ENCODE results near the gene PPP1R12B. TPM values are rescaled to one million over a fixed set of nuclear protein-coding genes. Genes with fewer than 3 reads are reported as not detected.

Gene PPP1R12B, protein sequence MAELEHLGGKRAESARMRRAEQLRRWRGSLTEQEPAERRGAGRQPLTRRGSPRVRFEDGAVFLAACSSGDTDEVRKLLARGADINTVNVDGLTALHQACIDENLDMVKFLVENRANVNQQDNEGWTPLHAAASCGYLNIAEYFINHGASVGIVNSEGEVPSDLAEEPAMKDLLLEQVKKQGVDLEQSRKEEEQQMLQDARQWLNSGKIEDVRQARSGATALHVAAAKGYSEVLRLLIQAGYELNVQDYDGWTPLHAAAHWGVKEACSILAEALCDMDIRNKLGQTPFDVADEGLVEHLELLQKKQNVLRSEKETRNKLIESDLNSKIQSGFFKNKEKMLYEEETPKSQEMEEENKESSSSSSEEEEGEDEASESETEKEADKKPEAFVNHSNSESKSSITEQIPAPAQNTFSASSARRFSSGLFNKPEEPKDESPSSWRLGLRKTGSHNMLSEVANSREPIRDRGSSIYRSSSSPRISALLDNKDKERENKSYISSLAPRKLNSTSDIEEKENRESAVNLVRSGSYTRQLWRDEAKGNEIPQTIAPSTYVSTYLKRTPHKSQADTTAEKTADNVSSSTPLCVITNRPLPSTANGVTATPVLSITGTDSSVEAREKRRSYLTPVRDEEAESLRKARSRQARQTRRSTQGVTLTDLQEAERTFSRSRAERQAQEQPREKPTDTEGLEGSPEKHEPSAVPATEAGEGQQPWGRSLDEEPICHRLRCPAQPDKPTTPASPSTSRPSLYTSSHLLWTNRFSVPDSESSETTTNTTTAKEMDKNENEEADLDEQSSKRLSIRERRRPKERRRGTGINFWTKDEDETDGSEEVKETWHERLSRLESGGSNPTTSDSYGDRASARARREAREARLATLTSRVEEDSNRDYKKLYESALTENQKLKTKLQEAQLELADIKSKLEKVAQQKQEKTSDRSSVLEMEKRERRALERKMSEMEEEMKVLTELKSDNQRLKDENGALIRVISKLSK
- polyA plus RNA-seq (ENCODE audit: insufficient read length in 4 of 4): 10 to 100 TPM; 15.9 to 27.4 (median 24.2) TPM

DNA sequence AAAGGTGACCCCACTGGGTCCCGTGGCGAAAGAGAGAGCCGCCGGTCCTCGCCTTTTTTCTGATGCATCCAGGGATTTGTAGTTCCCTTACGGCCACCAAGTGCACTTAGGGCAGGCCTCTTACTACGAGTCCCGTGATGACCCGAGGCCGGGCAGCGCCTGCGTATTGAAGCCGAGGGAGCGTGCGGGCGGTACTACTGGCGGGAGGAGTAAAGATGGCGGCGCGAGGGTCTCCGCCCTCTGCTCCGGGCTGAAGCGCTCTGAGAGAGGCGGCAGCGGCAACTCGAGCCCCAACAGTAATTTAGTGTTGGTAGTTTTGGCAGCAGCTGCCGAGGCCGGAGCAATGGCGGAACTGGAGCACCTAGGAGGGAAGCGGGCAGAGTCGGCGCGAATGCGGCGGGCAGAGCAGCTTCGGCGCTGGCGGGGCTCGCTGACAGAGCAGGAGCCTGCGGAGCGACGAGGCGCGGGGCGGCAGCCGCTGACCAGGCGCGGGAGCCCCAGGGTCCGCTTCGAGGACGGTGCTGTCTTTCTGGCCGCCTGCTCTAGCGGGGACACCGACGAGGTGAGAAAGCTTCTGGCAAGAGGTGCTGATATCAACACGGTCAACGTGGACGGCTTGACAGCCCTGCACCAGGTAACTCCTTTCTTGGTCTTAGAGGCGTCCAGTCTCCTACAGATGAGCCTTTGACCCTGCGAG is at the start of gene PPP1R12B:
Gene PPP1R12B (plus strand): TSS at position 191 of the 697 bp plus-strand sequence. CDS start 153 bp downstream, at position 344.
- peak; percentile 92 to 99 (median 95) for DNase-seq (ENCODE audit: low read depth in 4 of 4, low spot score in 2 of 4)

DNA sequence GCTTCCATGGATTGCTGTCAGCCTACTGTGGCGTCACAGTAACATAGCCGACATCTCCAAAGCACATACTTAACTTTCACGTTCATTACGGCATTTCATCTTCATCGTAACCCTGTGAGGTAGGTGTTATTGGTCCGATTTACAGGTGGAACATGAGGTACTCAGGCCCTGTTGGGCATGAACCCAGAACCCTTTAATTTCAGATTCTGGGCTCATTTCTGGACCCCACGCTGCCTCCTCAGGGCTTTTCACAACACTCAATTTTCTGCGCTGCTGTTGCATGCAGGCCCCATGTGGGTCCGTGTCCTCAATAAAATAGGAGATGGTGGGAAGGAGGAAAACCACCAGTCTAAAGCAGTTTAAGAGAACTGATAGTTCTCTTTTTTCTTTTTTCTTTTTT is 46.3 kb upstream of the PPP1R12B start:
- no peak for DNase-seq (ENCODE audit: low read depth in 4 of 4, low spot score in 2 of 4)

DNA sequence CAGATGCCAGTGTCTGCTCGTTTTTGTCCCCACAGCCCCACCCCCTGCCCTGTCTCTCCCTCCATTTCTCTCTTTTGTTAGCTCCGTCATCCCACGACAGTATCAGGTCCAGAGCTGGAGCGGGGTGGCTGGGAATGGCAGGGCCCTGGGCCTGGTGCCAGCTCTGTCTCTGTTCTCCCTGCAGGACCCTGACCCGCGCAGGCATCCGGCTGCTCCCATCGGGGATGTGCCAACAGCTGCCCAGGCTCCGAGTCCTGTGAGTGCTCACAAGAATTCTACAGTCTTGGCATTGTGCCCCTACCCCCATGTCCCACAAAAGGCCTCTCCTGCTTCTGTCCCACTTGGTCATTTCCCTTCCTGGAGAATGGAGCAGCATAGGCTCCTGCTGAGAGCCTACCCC is 44.1 kb upstream of the PPP1R12B start:
- no peak for DNase-seq (ENCODE audit: low read depth in 4 of 4, low spot score in 2 of 4)

DNA sequence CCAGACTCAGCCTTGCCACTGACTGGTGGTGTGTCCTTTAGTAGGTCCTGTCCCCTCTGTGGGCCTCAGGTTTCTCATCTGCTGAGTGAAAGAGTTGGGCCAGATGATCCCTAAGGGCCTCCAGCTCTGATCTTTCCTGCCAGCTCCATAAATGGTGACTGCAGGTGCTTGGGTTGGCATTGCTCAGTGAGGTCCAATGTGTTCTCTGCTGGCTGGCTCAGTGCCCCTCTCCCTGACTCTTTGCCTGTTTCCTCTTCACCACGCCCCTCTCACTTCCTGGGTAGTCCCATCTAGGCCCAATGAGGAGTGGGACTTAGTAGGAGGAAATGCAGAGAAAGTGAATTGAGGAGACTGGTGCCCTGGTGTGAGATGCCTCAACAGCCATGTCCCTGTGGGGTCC is 43.3 kb upstream of the PPP1R12B start:
- DNase-seq (ENCODE audit: low read depth in 4 of 4, low spot score in 2 of 4): no peak

DNA sequence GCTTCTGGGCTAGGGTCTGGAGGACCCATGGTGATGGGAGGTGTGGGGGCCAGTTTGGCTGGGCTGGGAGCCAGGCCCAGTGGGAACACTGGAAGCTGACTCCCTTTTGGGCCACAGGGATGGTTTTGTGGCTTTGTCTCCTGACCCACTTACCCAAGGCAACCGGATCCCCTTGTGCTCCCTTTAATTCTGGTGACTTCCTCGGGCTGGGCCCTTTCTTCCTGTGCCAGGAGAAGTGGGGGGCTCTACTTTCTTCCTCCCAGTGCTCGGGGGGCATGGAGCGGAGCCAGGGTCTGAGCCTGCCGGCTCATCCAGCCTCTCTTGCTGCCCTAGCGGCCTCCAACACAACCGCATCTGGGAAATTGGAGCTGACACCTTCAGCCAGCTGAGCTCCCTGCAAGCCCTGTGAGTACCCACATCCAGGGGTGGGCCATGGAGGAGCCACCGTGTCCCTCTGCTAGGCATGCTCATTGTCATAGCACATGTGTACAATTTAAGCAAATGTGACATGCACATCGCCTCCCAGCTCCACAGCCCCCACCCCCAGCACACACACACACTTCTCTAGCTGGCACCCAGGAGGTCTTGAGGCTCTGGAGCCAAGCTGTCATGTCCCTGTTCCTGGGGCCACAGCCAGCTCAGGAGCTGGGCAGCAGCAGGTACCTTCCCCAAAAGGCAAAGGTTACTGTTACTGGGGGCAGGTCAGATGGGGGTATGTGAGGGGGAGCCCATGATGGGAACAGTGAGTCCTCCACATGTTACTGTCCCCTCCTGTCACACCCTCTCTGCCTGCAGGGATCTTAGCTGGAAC is 41.8 kb upstream of the PPP1R12B start:
- no peak for DNase-seq (ENCODE audit: low read depth in 4 of 4, low spot score in 2 of 4)

DNA sequence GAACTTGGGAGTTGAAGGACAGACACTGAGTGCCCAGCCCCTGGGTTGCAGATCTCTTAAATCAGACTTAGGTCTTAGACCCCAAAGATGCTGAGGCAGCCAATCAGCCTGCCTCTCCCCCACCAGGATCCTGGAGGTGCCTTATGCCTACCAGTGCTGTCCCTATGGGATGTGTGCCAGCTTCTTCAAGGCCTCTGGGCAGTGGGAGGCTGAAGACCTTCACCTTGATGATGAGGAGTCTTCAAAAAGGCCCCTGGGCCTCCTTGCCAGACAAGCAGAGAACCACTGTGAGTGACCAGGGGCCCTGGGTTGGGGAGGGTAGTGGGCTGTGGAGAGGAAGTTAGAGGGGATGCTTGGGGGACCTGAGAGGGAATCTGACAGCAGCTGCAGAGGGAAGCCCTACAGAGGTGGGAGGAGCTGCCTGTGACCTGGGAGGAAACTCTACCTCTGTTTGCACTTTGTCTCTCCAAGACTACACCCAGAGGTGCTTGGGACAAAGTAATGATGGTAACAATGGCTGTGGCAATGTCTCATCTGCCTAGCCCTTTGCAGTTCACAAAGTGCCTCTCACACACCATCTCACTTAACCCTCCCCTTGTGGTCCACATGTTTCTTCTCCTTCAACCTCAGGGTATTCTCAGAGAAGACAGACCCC is 38.3 kb upstream of the PPP1R12B start:
- DNase-seq (ENCODE audit: low read depth in 4 of 4, low spot score in 2 of 4): no peak

DNA sequence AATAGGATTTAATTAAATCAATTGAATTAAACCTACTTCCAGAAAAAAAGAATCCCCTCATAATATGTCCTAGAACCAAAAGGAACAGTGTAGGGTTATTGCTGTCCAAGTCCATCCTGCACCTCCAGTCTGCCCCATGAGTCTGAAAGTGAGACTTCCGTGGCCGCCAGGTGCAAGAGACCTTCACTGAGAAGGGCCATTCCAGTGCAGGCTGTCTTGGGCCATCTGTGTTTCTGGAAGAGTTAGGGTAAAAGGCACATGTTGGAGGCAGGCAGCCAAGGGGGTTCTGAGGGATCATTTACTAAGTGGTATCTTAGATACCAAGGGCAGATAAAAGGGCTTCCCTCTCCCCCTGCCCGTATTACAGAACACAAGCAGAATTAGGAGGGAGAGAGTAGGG is 37.8 kb upstream of the PPP1R12B start:
- DNase-seq (ENCODE audit: low read depth in 4 of 4, low spot score in 2 of 4): no peak

DNA sequence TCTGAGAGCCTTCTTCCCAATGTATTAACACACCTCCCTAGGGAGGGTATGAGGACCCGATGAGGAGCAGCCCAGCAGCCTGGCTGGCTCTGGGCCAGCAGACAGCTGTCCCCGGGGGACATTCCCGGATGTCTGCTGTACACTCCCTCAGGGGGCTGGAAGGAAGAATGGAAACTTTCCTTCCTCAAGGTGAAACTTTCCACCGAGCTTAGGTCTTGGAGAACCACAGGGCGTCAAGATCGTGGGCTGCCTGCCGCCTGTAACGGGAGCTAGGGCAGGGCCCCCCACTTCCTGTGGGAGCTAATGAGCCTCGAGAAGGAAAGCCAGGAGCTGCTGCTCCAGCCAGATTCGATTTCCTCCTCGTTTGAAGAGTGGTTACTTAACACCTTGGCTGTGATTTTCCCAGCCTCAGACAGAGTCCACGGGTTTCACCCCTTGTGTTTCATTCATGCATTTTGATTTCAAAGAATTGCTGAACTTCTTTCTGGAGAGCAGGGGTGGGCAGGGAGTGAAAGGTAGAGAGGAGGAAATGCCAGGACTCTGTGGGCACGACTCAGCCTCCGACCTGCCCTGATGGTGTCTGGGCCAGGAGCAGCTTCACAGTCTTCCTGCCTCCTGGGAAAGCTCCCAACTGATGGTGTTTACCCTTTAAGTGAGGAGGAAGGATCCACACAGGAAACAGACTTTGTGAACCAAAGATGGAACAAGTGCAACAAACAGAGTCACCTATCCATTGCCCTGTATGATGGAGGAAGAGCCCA is 36.4 kb upstream of the PPP1R12B start:
- DNase-seq (ENCODE audit: low read depth in 4 of 4, low spot score in 2 of 4): peak in 2 of 4 donors; percentile 21 to 34

DNA sequence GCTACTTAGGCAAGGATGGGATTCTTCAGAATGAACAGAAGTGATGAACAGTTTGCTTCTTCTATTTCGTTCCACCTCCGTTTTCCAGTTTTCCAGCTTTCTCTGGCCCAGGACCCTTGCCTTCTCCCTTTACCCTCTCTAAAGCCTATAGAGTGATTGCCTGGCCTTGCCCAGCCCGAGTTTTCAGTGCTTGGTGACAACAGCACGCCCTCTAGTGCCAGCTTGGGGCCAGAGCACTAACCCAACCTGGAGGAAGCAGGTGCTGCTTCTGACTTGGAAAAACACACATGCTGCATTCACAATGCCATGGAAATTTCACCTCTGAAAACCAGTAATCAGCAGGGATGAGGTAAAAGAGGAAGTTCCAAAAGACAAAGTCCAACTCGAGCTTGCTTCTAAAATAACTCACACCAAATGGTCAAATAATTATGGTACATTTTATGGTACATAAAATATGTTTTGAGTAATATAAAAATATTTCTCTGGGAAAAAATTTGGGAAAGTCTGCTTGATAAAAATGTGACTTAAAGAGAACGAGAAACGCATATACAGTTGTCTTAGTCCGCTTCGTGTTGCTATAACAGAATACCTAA is 32.8 kb upstream of the PPP1R12B start:
- DNase-seq (ENCODE audit: low read depth in 4 of 4, low spot score in 2 of 4): peak; percentile 36 to 62 (median 50)

DNA sequence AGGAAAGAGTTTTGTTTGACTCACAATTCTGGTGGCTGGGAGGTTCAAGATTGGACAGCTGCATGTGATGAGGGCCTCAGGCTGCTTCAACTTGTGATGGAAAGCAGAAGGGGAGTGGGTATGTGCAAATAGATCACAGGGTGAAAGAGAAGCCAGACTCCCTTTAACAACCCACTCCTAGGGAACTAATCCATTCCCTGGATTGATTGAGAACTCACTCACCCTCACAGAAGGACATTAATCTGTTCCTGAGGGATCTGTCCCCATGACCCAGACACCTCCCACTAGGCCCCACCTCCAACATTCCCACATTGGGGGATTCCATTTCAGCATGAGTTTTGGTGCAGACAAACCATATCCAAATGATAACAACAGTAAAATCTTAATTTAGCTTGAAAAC is 32.3 kb upstream of the PPP1R12B start:
- DNase-seq (ENCODE audit: low read depth in 4 of 4, low spot score in 2 of 4): no peak

DNA sequence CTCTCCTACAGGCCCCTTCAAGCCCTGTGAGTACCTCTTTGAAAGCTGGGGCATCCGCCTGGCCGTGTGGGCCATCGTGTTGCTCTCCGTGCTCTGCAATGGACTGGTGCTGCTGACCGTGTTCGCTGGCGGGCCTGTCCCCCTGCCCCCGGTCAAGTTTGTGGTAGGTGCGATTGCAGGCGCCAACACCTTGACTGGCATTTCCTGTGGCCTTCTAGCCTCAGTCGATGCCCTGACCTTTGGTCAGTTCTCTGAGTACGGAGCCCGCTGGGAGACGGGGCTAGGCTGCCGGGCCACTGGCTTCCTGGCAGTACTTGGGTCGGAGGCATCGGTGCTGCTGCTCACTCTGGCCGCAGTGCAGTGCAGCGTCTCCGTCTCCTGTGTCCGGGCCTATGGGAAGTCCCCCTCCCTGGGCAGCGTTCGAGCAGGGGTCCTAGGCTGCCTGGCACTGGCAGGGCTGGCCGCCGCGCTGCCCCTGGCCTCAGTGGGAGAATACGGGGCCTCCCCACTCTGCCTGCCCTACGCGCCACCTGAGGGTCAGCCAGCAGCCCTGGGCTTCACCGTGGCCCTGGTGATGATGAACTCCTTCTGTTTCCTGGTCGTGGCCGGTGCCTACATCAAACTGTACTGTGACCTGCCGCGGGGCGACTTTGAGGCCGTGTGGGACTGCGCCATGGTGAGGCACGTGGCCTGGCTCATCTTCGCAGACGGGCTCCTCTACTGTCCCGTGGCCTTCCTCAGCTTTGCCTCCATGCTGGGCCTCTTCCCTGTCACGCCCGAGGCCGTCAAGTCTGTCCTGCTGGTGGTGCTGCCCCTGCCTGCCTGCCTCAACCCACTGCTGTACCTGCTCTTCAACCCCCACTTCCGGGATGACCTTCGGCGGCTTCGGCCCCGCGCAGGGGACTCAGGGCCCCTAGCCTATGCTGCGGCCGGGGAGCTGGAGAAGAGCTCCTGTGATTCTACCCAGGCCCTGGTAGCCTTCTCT is 30.3 kb upstream of the PPP1R12B start:
- DNase-seq (ENCODE audit: low read depth in 4 of 4, low spot score in 2 of 4): no peak

DNA sequence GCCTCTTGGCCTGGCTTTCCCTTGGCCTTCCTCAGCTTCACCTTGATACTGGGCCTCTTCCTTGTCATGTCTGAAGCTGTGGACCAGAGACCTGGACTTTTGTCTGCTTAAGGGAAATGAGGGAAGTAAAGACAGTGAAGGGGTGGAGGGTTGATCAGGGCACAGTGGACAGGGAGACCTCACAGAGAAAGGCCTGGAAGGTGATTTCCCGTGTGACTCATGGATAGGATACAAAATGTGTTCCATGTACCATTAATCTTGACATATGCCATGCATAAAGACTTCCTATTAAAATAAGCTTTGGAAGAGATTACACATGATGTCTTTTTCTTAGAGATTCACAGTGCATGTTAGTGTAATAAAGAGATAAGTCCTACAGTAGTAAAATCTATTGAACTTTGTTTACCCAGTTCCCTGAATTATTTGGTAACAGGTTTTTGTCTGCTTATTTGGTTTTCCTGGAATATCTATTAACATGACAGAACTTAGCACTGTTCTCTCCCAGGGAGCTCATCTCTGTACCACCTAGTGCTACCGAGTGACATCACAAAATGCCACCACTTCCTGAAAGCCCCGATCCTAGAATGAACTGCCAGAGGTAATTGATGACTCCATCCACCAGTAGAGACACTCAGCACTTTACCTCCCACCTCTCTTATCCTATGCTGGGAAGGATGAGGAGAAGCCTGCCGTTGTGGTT is 29.0 kb upstream of the PPP1R12B start:
- DNase-seq (ENCODE audit: low read depth in 4 of 4, low spot score in 2 of 4): no peak

DNA sequence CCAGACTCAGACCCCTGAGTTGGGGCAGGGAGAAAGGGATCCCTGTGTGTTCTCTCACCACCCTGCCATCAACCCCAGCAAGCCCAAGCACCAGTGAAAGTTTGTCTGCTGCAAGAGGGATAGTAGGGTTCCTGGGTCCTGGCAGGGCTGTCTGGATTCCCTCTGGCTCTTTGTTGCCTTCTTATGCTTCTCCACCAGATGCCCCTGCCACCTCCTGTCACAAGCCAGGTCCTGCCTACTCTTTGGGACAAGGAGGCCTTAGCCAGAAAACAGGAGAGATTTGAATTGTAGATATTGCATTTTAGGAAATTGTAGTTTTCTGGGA is 28.5 kb upstream of the PPP1R12B start:
- no peak for DNase-seq (ENCODE audit: low read depth in 4 of 4, low spot score in 2 of 4)

DNA sequence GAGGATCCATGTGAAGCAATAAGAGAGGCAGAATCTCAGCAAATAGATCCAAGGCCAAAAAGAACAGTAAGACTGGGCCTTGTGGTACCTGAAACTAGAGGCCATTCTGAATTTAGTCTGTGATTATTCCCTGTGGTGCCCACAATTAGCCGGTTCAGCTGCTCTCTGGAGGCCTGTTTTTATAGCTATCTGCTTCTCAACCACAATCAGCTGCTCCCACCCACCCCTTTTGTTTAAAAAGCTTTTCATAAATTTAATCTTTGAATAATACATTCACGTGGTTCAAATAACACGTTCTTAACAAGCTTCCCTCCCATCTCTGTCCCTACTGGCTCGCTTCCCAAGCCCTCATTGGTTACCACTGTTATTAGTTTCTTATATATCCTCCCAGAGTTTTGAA is 24.8 kb upstream of the PPP1R12B start:
- no peak for DNase-seq (ENCODE audit: low read depth in 4 of 4, low spot score in 2 of 4)

DNA sequence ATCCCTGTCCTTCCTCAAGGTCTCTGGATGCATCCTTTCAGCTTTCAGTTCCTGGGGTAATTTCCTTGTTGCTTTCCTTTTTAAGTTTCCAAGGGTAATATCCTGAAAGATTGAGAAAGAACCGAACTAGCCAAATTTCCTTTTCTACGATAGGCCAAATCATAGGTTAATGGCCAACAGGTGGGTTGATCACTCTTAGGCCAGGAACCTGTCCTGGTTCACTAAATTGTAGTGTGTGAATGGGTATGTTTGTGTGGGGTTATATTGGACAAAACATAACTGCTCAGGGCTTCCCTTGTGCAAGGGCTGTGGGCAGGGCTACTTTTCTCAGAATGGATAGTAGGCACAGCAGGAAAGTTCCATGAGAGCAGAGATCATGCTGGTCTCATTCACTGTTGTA is 23.9 kb upstream of the PPP1R12B start:
- no peak for DNase-seq (ENCODE audit: low read depth in 4 of 4, low spot score in 2 of 4)

DNA sequence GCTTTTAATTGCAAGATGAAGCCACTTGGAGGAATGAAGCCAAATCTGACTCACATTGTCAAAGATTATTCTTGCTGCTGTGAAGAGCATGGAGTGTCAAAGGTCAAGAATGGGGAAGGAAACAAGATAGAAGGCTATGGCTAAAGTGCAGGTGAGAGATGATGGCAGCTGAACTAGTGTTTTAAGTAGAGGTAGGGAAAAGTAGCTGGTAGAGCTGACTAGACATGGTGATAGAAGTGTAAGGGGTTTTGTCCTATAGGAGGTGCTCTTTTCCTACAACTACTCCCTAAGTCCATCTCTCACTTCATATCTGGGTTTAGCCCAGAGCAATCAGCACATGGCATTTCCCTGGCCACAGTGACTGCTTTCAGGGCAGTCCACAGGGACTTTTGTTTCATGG is 18.6 kb upstream of the PPP1R12B start:
- DNase-seq (ENCODE audit: low read depth in 4 of 4, low spot score in 2 of 4): no peak

DNA sequence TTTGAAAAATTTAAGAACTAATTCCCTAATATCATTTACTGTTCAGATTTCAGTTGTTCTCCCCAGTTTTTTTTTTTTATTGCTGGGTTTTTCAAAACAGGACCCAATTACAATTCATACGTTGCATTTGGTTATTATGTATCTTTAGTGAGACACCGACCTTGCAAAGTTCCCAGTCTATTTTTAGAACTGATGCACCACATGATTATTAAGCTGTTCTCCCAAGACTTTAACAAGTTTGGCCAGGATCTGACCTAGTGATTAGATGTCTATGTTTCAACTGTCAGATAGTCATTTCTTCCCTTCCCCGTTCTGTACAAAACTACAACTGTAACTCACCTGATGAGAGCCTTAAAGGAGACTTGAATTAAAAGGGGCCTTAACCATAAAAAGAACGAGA is 14.6 kb upstream of the PPP1R12B start:
- no peak for DNase-seq (ENCODE audit: low read depth in 4 of 4, low spot score in 2 of 4)

Measured in left renal cortex interstitium (tissue), 4 donors.